IMR-90 (cell line): ENCODE results near the gene UBASH3B.
A peak's percentile ranks its signal among the peaks of the same experiment; 100 is the strongest.

Experiments used
- MAFK ChIP-seq: IDR thresholded peaks from 2 replicates; pipeline ENCODE4 v1.6.1; 2012; ENCODE audit warnings: low read depth, low read length, improper control_type of control experiment
- POLR2A ChIP-seq: IDR thresholded peaks from 2 replicates; pipeline ENCODE4 v1.6.1; 2012; ENCODE audit warnings: mild to moderate bottlenecking, low read depth, low read length
- TF ChIP-seq, protein P1 (sequence below): conservative IDR thresholded peaks from 2 replicates; pipeline ENCODE4 v1.5.1; 2012; ENCODE audit warnings: mild to moderate bottlenecking, low read depth, low read length, improper control_type of control experiment

DNA sequence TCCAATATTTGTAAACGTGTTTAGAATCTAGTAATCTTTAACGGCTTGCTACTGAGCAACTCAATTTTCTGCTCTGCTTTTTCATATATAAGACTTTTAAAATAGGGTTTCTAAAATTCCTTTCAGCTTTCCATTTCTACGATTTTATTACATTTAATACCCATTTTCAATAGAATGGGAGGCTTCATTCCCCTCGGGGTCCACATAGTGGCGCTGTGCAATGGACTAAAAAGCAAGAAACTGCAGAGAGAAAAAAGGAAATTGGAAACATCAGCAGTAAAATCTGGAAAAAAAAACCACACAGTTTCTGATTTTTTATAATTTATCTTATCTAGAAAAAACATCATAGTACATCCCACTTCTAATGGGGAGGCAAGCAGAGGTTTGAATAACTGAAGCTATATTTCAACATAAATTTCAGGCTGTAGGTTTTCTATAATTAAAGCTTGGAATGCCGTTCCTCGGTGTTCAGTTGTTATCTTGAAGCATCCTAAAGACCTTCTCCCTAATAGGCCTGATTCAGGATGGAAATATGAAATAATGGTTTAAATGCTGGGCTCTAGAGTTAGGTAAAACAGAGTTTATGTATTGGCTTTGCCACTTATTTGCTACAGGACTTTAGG lies 208.3 kb downstream of the UBASH3B start:
- TF ChIP-seq, protein P1, sequence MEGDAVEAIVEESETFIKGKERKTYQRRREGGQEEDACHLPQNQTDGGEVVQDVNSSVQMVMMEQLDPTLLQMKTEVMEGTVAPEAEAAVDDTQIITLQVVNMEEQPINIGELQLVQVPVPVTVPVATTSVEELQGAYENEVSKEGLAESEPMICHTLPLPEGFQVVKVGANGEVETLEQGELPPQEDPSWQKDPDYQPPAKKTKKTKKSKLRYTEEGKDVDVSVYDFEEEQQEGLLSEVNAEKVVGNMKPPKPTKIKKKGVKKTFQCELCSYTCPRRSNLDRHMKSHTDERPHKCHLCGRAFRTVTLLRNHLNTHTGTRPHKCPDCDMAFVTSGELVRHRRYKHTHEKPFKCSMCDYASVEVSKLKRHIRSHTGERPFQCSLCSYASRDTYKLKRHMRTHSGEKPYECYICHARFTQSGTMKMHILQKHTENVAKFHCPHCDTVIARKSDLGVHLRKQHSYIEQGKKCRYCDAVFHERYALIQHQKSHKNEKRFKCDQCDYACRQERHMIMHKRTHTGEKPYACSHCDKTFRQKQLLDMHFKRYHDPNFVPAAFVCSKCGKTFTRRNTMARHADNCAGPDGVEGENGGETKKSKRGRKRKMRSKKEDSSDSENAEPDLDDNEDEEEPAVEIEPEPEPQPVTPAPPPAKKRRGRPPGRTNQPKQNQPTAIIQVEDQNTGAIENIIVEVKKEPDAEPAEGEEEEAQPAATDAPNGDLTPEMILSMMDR = peak; percentile 96
- TF ChIP-seq POLR2A (no peak), MAFK (no peak)
